HepG2 (cell line): ENCODE results near the gene RPTOR. TPM values are rescaled to one million over a fixed set of nuclear protein-coding genes. Genes with fewer than 3 reads are reported as not detected.

Experiments
- ATAC-seq: fragments of 200-7000 bp; cut with Tn5 transposase; 3 replicates; pipeline ENCODE4 v1.9.1; 2020; ENCODE audit warnings: mild to moderate bottlenecking, moderate library complexity
- BruUV-seq: library from RNA; stranded (reverse); fragments of 400-500 nt; replicated peaks from 2 replicates; lab custom pipeline; 2021; lab: Mats Ljungman, UMichigan
- CTCF ChIA-PET: fragments of 300-600 bp; formaldehyde crosslinking; extraction: SDS; loops from one replicate; lab custom pipeline; 2021; ENCODE audit warnings: low total read pairs, inconsistent platforms, low intra/inter-chr PET ratio; lab: Yijun Ruan, JAX
- POLR2A ChIA-PET: fragments of 350-600 bp; sonication (Branson Sonifier 250); formaldehyde crosslinking; loops from one replicate; lab custom pipeline; 2020; ENCODE audit warnings: antibody characterized with exemption, inconsistent platforms; lab: Yijun Ruan, JAX
- DNase-seq: peaks from one replicate; pipeline ENCODE4 v3.0.0-alpha.2; 2015; ENCODE audit warnings: low spot score
- FAIRE-seq: peaks from 3 replicates; lab custom pipeline; 2011; peaks lifted over from hg19 to GRCh38; lab: Jason Lieb, UNC
- H2AFZ ChIP-seq: one replicate; pipeline ENCODE4 v1.6.1; 2011; ENCODE audit warnings: low read length, inconsistent platforms
- H3K27ac ChIP-seq: fragments of 300-600 bp; 3 replicates; pipeline ENCODE4 v1.8.0; 2011; ENCODE audit warnings: mixed run types, mild to moderate bottlenecking, mixed read lengths, low read length, inconsistent platforms; ENCODE audit not compliant: insufficient read depth; ENCODE audit errors: extremely low read length
- H3K27me3 ChIP-seq, 2 experiments: fragments of 200-600 bp in 1 of 2; 2 replicates in 1 of 2; 3 replicates in 1 of 2; pipeline versions ENCODE4 v1.6.0 to v1.8.0; 2011; ENCODE audit warnings: low read length in 2 of 2, mild to moderate bottlenecking in 2 of 2, moderate library complexity in 2 of 2, inconsistent platforms in 1 of 2; ENCODE audit not compliant: insufficient read depth in 2 of 2, control insufficient read depth in 1 of 2
- H3K36me3 ChIP-seq, 2 experiments: fragments of 200-600 bp in 1 of 2; replicated peaks in 1 of 2; 2 replicates in 1 of 2; 3 replicates in 1 of 2; pipeline versions ENCODE4 v1.5.1 to v1.8.0; 2011; ENCODE audit warnings: low read length in 2 of 2, inconsistent platforms in 1 of 2; ENCODE audit not compliant: insufficient read depth in 2 of 2, control insufficient read depth in 1 of 2
- H3K4me1 ChIP-seq: 2 replicates; pipeline ENCODE4 v1.5.1; 2012; ENCODE audit warnings: low read length, inconsistent platforms; ENCODE audit not compliant: insufficient read depth
- H3K4me2 ChIP-seq: 2 replicates; pipeline ENCODE4 v1.6.0; 2011; ENCODE audit warnings: low read depth, low read length, inconsistent platforms
- H3K4me3 ChIP-seq, 3 experiments: fragments of 200-600 bp in 1 of 3; sonication (generic), shearing (Covaris generic) in 1 of 3; replicated peaks in 1 of 3; 2 replicates each; pipeline ENCODE4 v1.5.1; 2011 to 2016; ENCODE audit warnings: low read length in 3 of 3, inconsistent platforms in 2 of 3, low read depth in 2 of 3, mild to moderate bottlenecking in 2 of 3, control low read depth in 1 of 3, mixed read lengths in 1 of 3; ENCODE audit not compliant: insufficient read depth in 1 of 3
- H3K79me2 ChIP-seq: one replicate; pipeline ENCODE4 v1.6.1; 2011; ENCODE audit warnings: low read length, inconsistent platforms; ENCODE audit not compliant: insufficient read depth
- H3K9ac ChIP-seq: 2 replicates; pipeline ENCODE4 v1.6.0; 2011; ENCODE audit warnings: mild to moderate bottlenecking, low read depth, low read length, inconsistent platforms; ENCODE audit not compliant: insufficient read depth
- H3K9me3 ChIP-seq: 2 replicates; pipeline ENCODE4 v1.5.1; 2012; ENCODE audit warnings: mild to moderate bottlenecking, low read length
- H4K20me1 ChIP-seq: 2 replicates; pipeline ENCODE4 v1.6.0; 2011; ENCODE audit warnings: inconsistent platforms, mild to moderate bottlenecking, low read length, moderate library complexity; ENCODE audit not compliant: insufficient read depth
- CBX1 ChIP-seq: IDR thresholded peaks from one replicate; pipeline ENCODE4 v1.6.1; 2016; ENCODE audit warnings: antibody characterized with exemption, low read depth
- CREM ChIP-seq, 2 experiments: sonication (generic) in 1 of 2; formaldehyde crosslinking in 1 of 2; IDR thresholded peaks; 2 replicates each; pipeline versions ENCODE4 v1.4.0 to v1.6.1; 2016 to 2020; ENCODE audit warnings: antibody characterized with exemption in 1 of 2, mild to moderate bottlenecking in 1 of 2, missing genetic modification reagents in 1 of 2
- KDM3A ChIP-seq: IDR thresholded peaks from 2 replicates; pipeline ENCODE4 v1.6.1; 2018; ENCODE audit warnings: low read depth, missing compliant biosample characterization
- MAFK ChIP-seq, 2 experiments: IDR thresholded peaks in 1 of 2; conservative IDR thresholded peaks in 1 of 2; 2 replicates each; pipeline ENCODE4 v1.6.1; 2011; ENCODE audit warnings: improper control_type of control experiment in 2 of 2, low read length in 2 of 2
- MBNL3 ChIP-seq: fragments of 250-450 bp; sonication (Bioruptor Pico); conservative IDR thresholded peaks from 2 replicates; pipeline ENCODE4 v1.8.0; 2022; ENCODE audit warnings: mild to moderate bottlenecking, inconsistent platforms
- NFE2 ChIP-seq: sonication (generic); formaldehyde crosslinking; IDR thresholded peaks from 2 replicates; pipeline ENCODE4 v1.4.0; 2020; ENCODE audit warnings: missing genetic modification reagents
- NFE2L1 ChIP-seq: sonication (generic); formaldehyde crosslinking; IDR thresholded peaks from 2 replicates; pipeline ENCODE4 v1.4.0; 2020; ENCODE audit warnings: missing genetic modification reagents, mild to moderate bottlenecking, borderline replicate concordance
- NFE2L2 ChIP-seq: fragments of 150-350 bp; IDR thresholded peaks from 2 replicates; pipeline ENCODE4 v1.6.1; 2014; ENCODE audit warnings: low read length
- NPAS2 ChIP-seq: sonication (generic); formaldehyde crosslinking; IDR thresholded peaks from 2 replicates; pipeline ENCODE4 v1.8.0; 2022; ENCODE audit warnings: mild to moderate bottlenecking, missing genetic modification reagents, borderline replicate concordance
- ZBTB1 ChIP-seq: sonication (generic); formaldehyde crosslinking; IDR thresholded peaks from 2 replicates; pipeline ENCODE4 v1.4.0; 2020; ENCODE audit warnings: missing genetic modification reagents, borderline replicate concordance
- ZBTB7B ChIP-seq: sonication (generic); formaldehyde crosslinking; IDR thresholded peaks from 2 replicates; pipeline ENCODE4 v1.4.0; 2020; ENCODE audit warnings: missing genetic modification reagents
- ZNF253 ChIP-seq: sonication (generic); formaldehyde crosslinking; IDR thresholded peaks from 2 replicates; pipeline ENCODE4 v1.8.0; 2022; ENCODE audit warnings: mild to moderate bottlenecking, missing genetic modification reagents, borderline replicate concordance
- ZNF557 ChIP-seq: sonication (generic); formaldehyde crosslinking; IDR thresholded peaks from 2 replicates; pipeline ENCODE4 v1.4.0; 2020; ENCODE audit warnings: missing genetic modification reagents
- ZNF878 ChIP-seq: sonication (generic); formaldehyde crosslinking; IDR thresholded peaks from 2 replicates; pipeline ENCODE4 v1.8.1; 2023; ENCODE audit warnings: mild to moderate bottlenecking, missing genetic modification reagents, moderate library complexity
- ZZZ3 ChIP-seq: sonication (generic); formaldehyde crosslinking; IDR thresholded peaks from 2 replicates; pipeline ENCODE4 v1.4.0; 2020; ENCODE audit warnings: missing genetic modification reagents, mild to moderate bottlenecking, borderline replicate concordance
- WGBS: methylation state at CpG from one replicate; pipeline ENCODE4 v1.1.6; 2017; ENCODE audit warnings: low lambda C conversion rate; 5-methylcytosine and 5-hydroxymethylcytosine counted together
- in situ Hi-C: cut with HindIII; loops from 2 replicates; pipeline ENCODE4 v1.10.0; 2017; ENCODE audit warnings: low pct_unique_long_range_greater_than_20kb; ENCODE audit not compliant: extremely low pct_ligation_motif_present
- intact Hi-C: fragments of 100-400 bp; cut with micrococcal nuclease; formaldehyde crosslinking; loops from one replicate; pipeline ENCODE4 v1.10.0; 2022; ENCODE audit not compliant: unreplicated experiment
- polyA plus RNA-seq, 8 experiments: library from polyadenylated mRNA; depleted of rRNA in 3 of 8; stranded (reverse) in 7 of 8; unstranded in 1 of 8; fragments of >200 nt; fragmentation: Illumina TruSeq in 4 of 8; extraction: Trizol in 4 of 8; gene quantifications; 2 replicates each; pipeline versions ENCODE4 v1.2.1 to v1.2.3, GENCODE V29; 2011 to 2016; ENCODE audit warnings: low read depth in 4 of 8, missing spikeins in 1 of 8, mixed read lengths in 1 of 8; ENCODE audit not compliant: insufficient read depth in 1 of 8
- total RNA-seq, 5 experiments: library from RNA; depleted of rRNA; stranded (reverse); fragments of >200 nt; fragmentation: Illumina TruSeq; extraction: Trizol; gene quantifications; 2 replicates each; pipeline ENCODE4 v1.2.3, GENCODE V29; 2016; ENCODE audit warnings: low read depth in 1 of 5
- TF ChIP-seq, protein P1 (sequence below): sonication (generic); formaldehyde crosslinking; IDR thresholded peaks from 2 replicates; pipeline ENCODE4 v1.4.0; 2020; ENCODE audit warnings: missing genetic modification reagents
- TF ChIP-seq, protein P2 (sequence below): sonication (generic); formaldehyde crosslinking; IDR thresholded peaks from 2 replicates; pipeline ENCODE4 v1.4.0; 2020; ENCODE audit warnings: missing genetic modification reagents

Gene RPTOR
- total and polyA plus RNA-seq, 2 of the 13 experiments (the other 11 are each of a cell fraction or from before 2014, with no cell fraction given): 6.6 to 25.3 TPM

DNA sequence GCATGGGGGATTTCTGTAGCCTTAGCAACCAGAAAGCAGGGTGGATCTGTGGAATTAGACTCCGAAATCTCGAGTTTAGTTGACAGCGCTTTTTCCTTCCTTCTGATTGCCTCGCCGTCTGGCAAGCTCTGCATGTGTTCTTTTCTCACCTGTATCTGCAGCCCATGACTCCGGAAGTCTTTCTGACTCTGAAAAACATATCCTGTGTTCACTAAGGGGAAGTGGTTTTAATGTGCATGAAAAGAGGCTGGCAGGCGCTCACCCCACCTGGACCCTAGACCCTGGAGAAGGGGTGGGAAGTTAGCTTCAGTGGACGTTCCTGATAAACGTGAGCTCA lies 158.5 kb downstream of the RPTOR start:
- in situ Hi-C loops (no loop called here), intact Hi-C loops (no loop called here)
- FAIRE-seq (no peak), DNase-seq (no peak), ATAC-seq (no peak)
- Histone ChIP-seq H3K4me3 (no peak overlapping the region), H3K9ac (no peak overlapping the region), H3K36me3 (peaks cover 1 to 7% of the 10 kb centered on the region in 2 experiments; a peak in 3 of 5 replicates), H4K20me1 (no peaks in the 10 kb centered on the region), H3K9me3 (no peaks in the 10 kb centered on the region), H3K27me3 (no peaks in the 10 kb centered on the region), H3K4me1 (peaks cover 36% of the 10 kb centered on the region), H3K27ac (no peak overlapping the region), H2AFZ (no peak overlapping the region), H3K4me2 (no peak overlapping the region), H3K79me2 (peaks cover 43% of the 10 kb centered on the region)
- POLR2A ChIA-PET: no interaction called here
- TF ChIP-seq KDM3A (CRISPR knock-in tag) (no peak), CBX1 (no peak), NPAS2 (CRISPR knock-in tag) (no peak), ZZZ3 (CRISPR knock-in tag) (no peak), ZBTB7B (CRISPR knock-in tag) (no peak), ZNF557 (CRISPR knock-in tag) (no peak)
- TF ChIP-seq, protein P1, sequence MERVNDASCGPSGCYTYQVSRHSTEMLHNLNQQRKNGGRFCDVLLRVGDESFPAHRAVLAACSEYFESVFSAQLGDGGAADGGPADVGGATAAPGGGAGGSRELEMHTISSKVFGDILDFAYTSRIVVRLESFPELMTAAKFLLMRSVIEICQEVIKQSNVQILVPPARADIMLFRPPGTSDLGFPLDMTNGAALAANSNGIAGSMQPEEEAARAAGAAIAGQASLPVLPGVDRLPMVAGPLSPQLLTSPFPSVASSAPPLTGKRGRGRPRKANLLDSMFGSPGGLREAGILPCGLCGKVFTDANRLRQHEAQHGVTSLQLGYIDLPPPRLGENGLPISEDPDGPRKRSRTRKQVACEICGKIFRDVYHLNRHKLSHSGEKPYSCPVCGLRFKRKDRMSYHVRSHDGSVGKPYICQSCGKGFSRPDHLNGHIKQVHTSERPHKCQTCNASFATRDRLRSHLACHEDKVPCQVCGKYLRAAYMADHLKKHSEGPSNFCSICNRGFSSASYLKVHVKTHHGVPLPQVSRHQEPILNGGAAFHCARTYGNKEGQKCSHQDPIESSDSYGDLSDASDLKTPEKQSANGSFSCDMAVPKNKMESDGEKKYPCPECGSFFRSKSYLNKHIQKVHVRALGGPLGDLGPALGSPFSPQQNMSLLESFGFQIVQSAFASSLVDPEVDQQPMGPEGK: no peak
- 91% methylated on average over 9 of the region's 9 CpGs for WGBS
- BruUV-seq: no TSS peak
- CTCF ChIA-PET: no interaction called here

DNA sequence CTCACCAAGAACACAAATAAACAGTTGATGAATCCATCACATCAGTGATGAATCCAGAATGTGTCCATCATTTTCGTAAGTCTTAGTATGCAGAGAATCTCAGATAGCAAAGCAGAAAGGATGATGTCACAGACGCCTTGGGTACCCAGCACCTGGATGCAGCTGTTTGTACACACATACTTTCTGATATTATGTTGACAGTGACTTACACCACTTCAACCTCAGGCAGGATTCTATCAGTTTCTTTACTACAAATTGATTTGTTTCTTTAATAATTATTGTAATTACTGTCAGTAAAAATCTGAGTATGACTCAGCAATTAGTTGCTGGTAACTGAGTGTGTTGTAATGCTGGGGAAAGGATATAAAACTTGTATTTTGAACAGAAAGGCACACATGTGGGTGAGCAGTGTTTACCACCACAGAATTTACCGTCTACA lies 159.8 kb downstream of the RPTOR start:
- Histone ChIP-seq H2AFZ (no peak overlapping the region), H3K4me1 (peaks cover 36% of the 10 kb centered on the region), H4K20me1 (no peaks in the 10 kb centered on the region), H3K9ac (no peak overlapping the region), H3K27ac (no peak overlapping the region), H3K4me2 (no peak overlapping the region), H3K9me3 (no peaks in the 10 kb centered on the region), H3K36me3 (peaks cover 5 to 19% of the 10 kb centered on the region in 2 experiments), H3K4me3 (no peak overlapping the region), H3K27me3 (no peaks in the 10 kb centered on the region), H3K79me2 (peaks cover 32% of the 10 kb centered on the region)
- intact Hi-C loops: no loop called here
- no peak for DNase-seq
- 92% methylated on average over 3 of the region's 3 CpGs for WGBS
- ChIA-PET POLR2A (no interaction called here), CTCF (no interaction called here)
- BruUV-seq: no TSS peak
- in situ Hi-C loops: no loop called here
- FAIRE-seq: no peak
- no peak for ATAC-seq
- TF ChIP-seq NFE2 (CRISPR knock-in tag): peak; percentile 48; the same call in 1 of the 2 replicates
- no peak for TF ChIP-seq ZNF253 (CRISPR knock-in tag)
- peak; percentile 95 for TF ChIP-seq NFE2L2
- peak; percentile 76 for TF ChIP-seq MAFK (conservative IDR thresholded peaks at IDR 0.05 in 1 of 2, IDR thresholded peaks at IDR 0.05 in 1 of 2; ENCODE audit: low read length in 2 of 2)
- no peak for TF ChIP-seq ZNF878 (CRISPR knock-in tag)
- TF ChIP-seq CREM (IDR thresholded peaks at IDR 0.05): no peak
- no peak for TF ChIP-seq CREM (CRISPR knock-in tag; IDR thresholded peaks at IDR 0.05)
- TF ChIP-seq MBNL3 (CRISPR knock-in tag): no peak
- TF ChIP-seq, protein P2, sequence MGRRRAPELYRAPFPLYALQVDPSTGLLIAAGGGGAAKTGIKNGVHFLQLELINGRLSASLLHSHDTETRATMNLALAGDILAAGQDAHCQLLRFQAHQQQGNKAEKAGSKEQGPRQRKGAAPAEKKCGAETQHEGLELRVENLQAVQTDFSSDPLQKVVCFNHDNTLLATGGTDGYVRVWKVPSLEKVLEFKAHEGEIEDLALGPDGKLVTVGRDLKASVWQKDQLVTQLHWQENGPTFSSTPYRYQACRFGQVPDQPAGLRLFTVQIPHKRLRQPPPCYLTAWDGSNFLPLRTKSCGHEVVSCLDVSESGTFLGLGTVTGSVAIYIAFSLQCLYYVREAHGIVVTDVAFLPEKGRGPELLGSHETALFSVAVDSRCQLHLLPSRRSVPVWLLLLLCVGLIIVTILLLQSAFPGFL (CRISPR knock-in tag): no peak
- TF ChIP-seq ZBTB1 (CRISPR knock-in tag): no peak
- TF ChIP-seq NFE2L1 (CRISPR knock-in tag): no peak
